ENCODE data around the gene SEMA6A.

GRCh38 chr5:116530276-116530675 is 44.3 kb downstream of the SEMA6A start:
- TF ChIP-seq POLR2A (IDR thresholded peaks at IDR 0.05; ENCODE audit: low read depth, low read length): no peak
- TF ChIP-seq TAF1 (IDR thresholded peaks at IDR 0.05; ENCODE audit: borderline replicate concordance, low read depth, low read length): no peak
